GM23338 (cell line): Measurements from ENCODE around the gene GADL1. TPM values are rescaled to one million over a fixed set of nuclear protein-coding genes. Genes with fewer than 3 reads are reported as not detected.

ENCODE experiments used
- ATAC-seq: fragments of 200-7000 bp; cut with Tn5 transposase; 3 replicates; pipeline ENCODE4 v1.9.1; 2020
- DNase-seq: peaks from one replicate; pipeline ENCODE4 v3.0.0-alpha.2; 2015; ENCODE audit warnings: low spot score
- H2AFZ ChIP-seq: fragments of 200-600 bp; sonication (generic); 2 replicates; pipeline ENCODE4 v1.8.0; 2016; ENCODE audit warnings: antibody characterized with exemption, mild to moderate bottlenecking, moderate library complexity
- H3F3A ChIP-seq: fragments of 200-600 bp; sonication (generic); replicated peaks from 2 replicates; pipeline ENCODE4 v1.8.0; 2017; ENCODE audit warnings: antibody characterized with exemption, mixed run types, low read depth
- H3K27ac ChIP-seq: fragments of 200-600 bp; sonication (generic); 2 replicates; pipeline ENCODE4 v1.6.1; 2016; ENCODE audit warnings: low read depth
- H3K27me3 ChIP-seq: fragments of 200-600 bp; sonication (generic); 2 replicates; pipeline ENCODE4 v1.8.0; 2016; ENCODE audit warnings: mild to moderate bottlenecking, mixed run types, moderate library complexity; ENCODE audit not compliant: insufficient read depth
- H3K36me3 ChIP-seq: fragments of 200-600 bp; sonication (generic); 2 replicates; pipeline ENCODE4 v1.8.0; 2016; ENCODE audit warnings: mild to moderate bottlenecking; ENCODE audit not compliant: insufficient read depth
- H3K4me1 ChIP-seq: fragments of 200-600 bp; sonication (generic); 2 replicates; pipeline ENCODE4 v1.8.0; 2016; ENCODE audit warnings: mild to moderate bottlenecking, moderate library complexity; ENCODE audit not compliant: insufficient read depth
- H3K4me2 ChIP-seq: fragments of 200-600 bp; sonication (generic); 2 replicates; pipeline ENCODE4 v1.7.1; 2017; ENCODE audit warnings: mixed run types
- H3K4me3 ChIP-seq: fragments of 200-600 bp; sonication (generic); 2 replicates; pipeline ENCODE4 v1.6.1; 2016; ENCODE audit warnings: mixed run types
- H3K79me2 ChIP-seq: fragments of 200-600 bp; sonication (generic); replicated peaks from 2 replicates; pipeline ENCODE4 v1.8.0; 2017; ENCODE audit warnings: mild to moderate bottlenecking; ENCODE audit not compliant: insufficient read depth
- H3K9me2 ChIP-seq: fragments of 200-600 bp; sonication (generic); 2 replicates; pipeline ENCODE4 v1.8.0; 2017; ENCODE audit not compliant: insufficient read depth
- H4K20me1 ChIP-seq: fragments of 200-600 bp; sonication (generic); replicated peaks from 2 replicates; pipeline ENCODE4 v1.8.0; 2017; ENCODE audit warnings: mild to moderate bottlenecking; ENCODE audit not compliant: insufficient read depth
- H3K27ac Mint-ChIP-seq: 2 replicates; pipeline ENCODE4 v1.8.0; 2020; ENCODE audit warnings: inconsistent platforms, mild to moderate bottlenecking, moderate library complexity, mixed read lengths
- H3K27me3 Mint-ChIP-seq: 3 replicates; pipeline ENCODE4 v1.8.0; 2022; ENCODE audit warnings: low read depth, mild to moderate bottlenecking, moderate library complexity, mixed read lengths, inconsistent platforms; ENCODE audit not compliant: insufficient read depth, poor library complexity
- H3K36me3 Mint-ChIP-seq: 3 replicates; pipeline ENCODE4 v1.8.0; 2021; ENCODE audit warnings: low read depth, mild to moderate bottlenecking, inconsistent platforms, moderate library complexity, mixed read lengths
- H3K4me1 Mint-ChIP-seq: 3 replicates; pipeline ENCODE4 v1.8.0; 2020; ENCODE audit warnings: mild to moderate bottlenecking, inconsistent platforms, mixed read lengths
- H3K4me3 Mint-ChIP-seq: 3 replicates; pipeline ENCODE4 v1.8.0; 2021; ENCODE audit warnings: moderate library complexity, mild to moderate bottlenecking, inconsistent platforms, mixed read lengths
- H3K9me3 Mint-ChIP-seq: 3 replicates; pipeline ENCODE4 v1.8.0; 2020; ENCODE audit warnings: moderate library complexity, mild to moderate bottlenecking, inconsistent platforms, mixed read lengths
- CREB1 ChIP-seq: fragments of 250-450 bp; sonication (Bioruptor Pico); IDR thresholded peaks from 2 replicates; pipeline ENCODE4 v1.5.0; 2020; ENCODE audit warnings: low read depth, mild to moderate bottlenecking, moderate library complexity
- ETS1 ChIP-seq: IDR thresholded peaks from 2 replicates; pipeline ENCODE4 v1.6.1; 2016; ENCODE audit warnings: antibody characterized with exemption
- EZH2 ChIP-seq: fragments of 200-600 bp; sonication (generic); IDR thresholded peaks from one replicate; pipeline ENCODE4 v1.8.0; 2017; ENCODE audit warnings: antibody characterized with exemption, mild to moderate bottlenecking, low read depth; ENCODE audit not compliant: unreplicated experiment
- EZH2phosphoT487 ChIP-seq: fragments of 200-600 bp; sonication (generic); IDR thresholded peaks from one replicate; pipeline ENCODE4 v1.8.1; 2018; ENCODE audit warnings: antibody characterized with exemption; ENCODE audit not compliant: unreplicated experiment
- JUNB ChIP-seq: IDR thresholded peaks from one replicate; pipeline ENCODE4 v1.6.1; 2016; ENCODE audit warnings: antibody characterized with exemption; ENCODE audit not compliant: unreplicated experiment
- NANOG ChIP-seq: IDR thresholded peaks from 2 replicates; pipeline ENCODE4 v1.6.1; 2016; ENCODE audit warnings: antibody characterized with exemption, borderline replicate concordance
- POLR2AphosphoS5 ChIP-seq: IDR thresholded peaks from 2 replicates; pipeline ENCODE4 v1.6.1; 2016; ENCODE audit warnings: antibody characterized with exemption, low read depth
- REST ChIP-seq: IDR thresholded peaks from one replicate; pipeline ENCODE4 v1.6.1; 2018; ENCODE audit warnings: antibody characterized with exemption; ENCODE audit not compliant: unreplicated experiment
- STAT1 ChIP-seq: IDR thresholded peaks from one replicate; pipeline ENCODE4 v1.6.1; 2016; ENCODE audit warnings: antibody characterized with exemption; ENCODE audit not compliant: unreplicated experiment
- ZNF114 ChIP-seq: fragments of 250-450 bp; sonication (Bioruptor Pico); IDR thresholded peaks from 2 replicates; pipeline ENCODE4 v1.5.0; 2020; ENCODE audit warnings: mild to moderate bottlenecking, moderate library complexity
- ZNF331 ChIP-seq: fragments of 250-450 bp; sonication (Bioruptor Pico); IDR thresholded peaks from 2 replicates; pipeline ENCODE4 v1.5.0; 2020; ENCODE audit warnings: low read depth, mild to moderate bottlenecking, moderate library complexity
- polyA plus RNA-seq: library from polyadenylated mRNA; unstranded; fragments of >200 nt; fragmentation: Nextera tagmentation; extraction: Ambion mirVana; gene quantifications from 2 replicates; pipeline ENCODE4 v1.2.1, GENCODE V29; 2016
- total RNA-seq: library from RNA; depleted of rRNA; stranded (reverse); fragments of >200 nt; shearing (Covaris generic); gene quantifications from 2 replicates; pipeline ENCODE4 v1.2.3, GENCODE V29; 2014
- TF ChIP-seq, protein P1 (sequence below), 2 experiments: fragments of 200-600 bp in 1 of 2; sonication (generic) in 1 of 2; conservative IDR thresholded peaks; 2 replicates each; pipeline versions ENCODE4 v1.5.1 to v1.6.1; 2016 to 2017; ENCODE audit warnings: antibody characterized with exemption in 2 of 2, low read depth in 2 of 2, mild to moderate bottlenecking in 2 of 2, moderate library complexity in 1 of 2
- TF ChIP-seq, protein P2 (sequence below): fragments of 250-450 bp; sonication (Bioruptor Pico); IDR thresholded peaks from 2 replicates; pipeline ENCODE4 v1.5.0; 2020; ENCODE audit warnings: mild to moderate bottlenecking, moderate library complexity

GADL1 gene
- total and polyA plus RNA-seq, 2 experiments from 2014 or later = 0.35 to 0.50 TPM

DNA sequence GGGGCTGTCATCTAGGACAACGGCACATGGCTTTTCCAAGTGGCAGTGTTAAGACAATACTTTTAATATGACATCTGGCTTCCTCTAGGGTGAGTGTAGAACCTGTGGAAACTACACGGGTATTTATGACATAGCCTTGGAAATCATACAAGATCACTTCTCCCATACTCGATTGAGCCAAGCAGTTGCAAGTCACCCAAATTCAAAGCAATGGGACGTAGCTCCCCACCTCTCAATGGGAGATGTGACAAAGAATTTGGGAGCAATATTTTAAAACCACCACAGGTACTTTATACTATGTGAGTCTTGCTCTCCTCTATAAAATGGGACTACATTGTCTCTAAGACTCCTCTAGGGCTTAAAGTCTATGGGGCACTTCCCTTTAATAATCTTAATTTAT, 194.5 kb downstream of the GADL1 start:
- Histone ChIP-seq H2AFZ (no peak overlapping the region), H3K4me1 (peaks cover 27% of the 10 kb centered on the region), H3K4me3 (no peak overlapping the region), H3K27me3 (no peaks in the 10 kb centered on the region), H3K79me2 (no peaks in the 10 kb centered on the region), H3K36me3 (peaks cover 4% of the 10 kb centered on the region), H3K9me2 (peaks cover 12% of the 10 kb centered on the region; the same call in 1 of the 2 replicates), H3K27ac (no peak overlapping the region), H3K4me2 (no peak overlapping the region), H3F3A (0 out of 2 replicates have a peak, but pooled peaks cover 5% of the 10 kb centered on the region), H4K20me1 (no peaks in the 10 kb centered on the region)
- Mint-ChIP-seq H3K27me3 (no peaks in the 10 kb centered on the region), H3K4me3 (no peak overlapping the region), H3K27ac (no peak overlapping the region), H3K36me3 (peaks cover 43% of the 10 kb centered on the region), H3K4me1 (peaks cover 36% of the 10 kb centered on the region), H3K9me3 (peaks cover 33% of the 10 kb centered on the region)
- ATAC-seq (no peak), DNase-seq (no peak)
- TF ChIP-seq, protein P1, sequence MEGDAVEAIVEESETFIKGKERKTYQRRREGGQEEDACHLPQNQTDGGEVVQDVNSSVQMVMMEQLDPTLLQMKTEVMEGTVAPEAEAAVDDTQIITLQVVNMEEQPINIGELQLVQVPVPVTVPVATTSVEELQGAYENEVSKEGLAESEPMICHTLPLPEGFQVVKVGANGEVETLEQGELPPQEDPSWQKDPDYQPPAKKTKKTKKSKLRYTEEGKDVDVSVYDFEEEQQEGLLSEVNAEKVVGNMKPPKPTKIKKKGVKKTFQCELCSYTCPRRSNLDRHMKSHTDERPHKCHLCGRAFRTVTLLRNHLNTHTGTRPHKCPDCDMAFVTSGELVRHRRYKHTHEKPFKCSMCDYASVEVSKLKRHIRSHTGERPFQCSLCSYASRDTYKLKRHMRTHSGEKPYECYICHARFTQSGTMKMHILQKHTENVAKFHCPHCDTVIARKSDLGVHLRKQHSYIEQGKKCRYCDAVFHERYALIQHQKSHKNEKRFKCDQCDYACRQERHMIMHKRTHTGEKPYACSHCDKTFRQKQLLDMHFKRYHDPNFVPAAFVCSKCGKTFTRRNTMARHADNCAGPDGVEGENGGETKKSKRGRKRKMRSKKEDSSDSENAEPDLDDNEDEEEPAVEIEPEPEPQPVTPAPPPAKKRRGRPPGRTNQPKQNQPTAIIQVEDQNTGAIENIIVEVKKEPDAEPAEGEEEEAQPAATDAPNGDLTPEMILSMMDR (conservative IDR thresholded peaks at IDR 0.05; ENCODE audit: low read depth in 2 of 2) = no peak
- no peak for TF ChIP-seq ZNF114 (CRISPR knock-in tag)
- no peak for TF ChIP-seq EZH2
- no peak for TF ChIP-seq JUNB
- no peak for TF ChIP-seq EZH2phosphoT487
- TF ChIP-seq, protein P2, sequence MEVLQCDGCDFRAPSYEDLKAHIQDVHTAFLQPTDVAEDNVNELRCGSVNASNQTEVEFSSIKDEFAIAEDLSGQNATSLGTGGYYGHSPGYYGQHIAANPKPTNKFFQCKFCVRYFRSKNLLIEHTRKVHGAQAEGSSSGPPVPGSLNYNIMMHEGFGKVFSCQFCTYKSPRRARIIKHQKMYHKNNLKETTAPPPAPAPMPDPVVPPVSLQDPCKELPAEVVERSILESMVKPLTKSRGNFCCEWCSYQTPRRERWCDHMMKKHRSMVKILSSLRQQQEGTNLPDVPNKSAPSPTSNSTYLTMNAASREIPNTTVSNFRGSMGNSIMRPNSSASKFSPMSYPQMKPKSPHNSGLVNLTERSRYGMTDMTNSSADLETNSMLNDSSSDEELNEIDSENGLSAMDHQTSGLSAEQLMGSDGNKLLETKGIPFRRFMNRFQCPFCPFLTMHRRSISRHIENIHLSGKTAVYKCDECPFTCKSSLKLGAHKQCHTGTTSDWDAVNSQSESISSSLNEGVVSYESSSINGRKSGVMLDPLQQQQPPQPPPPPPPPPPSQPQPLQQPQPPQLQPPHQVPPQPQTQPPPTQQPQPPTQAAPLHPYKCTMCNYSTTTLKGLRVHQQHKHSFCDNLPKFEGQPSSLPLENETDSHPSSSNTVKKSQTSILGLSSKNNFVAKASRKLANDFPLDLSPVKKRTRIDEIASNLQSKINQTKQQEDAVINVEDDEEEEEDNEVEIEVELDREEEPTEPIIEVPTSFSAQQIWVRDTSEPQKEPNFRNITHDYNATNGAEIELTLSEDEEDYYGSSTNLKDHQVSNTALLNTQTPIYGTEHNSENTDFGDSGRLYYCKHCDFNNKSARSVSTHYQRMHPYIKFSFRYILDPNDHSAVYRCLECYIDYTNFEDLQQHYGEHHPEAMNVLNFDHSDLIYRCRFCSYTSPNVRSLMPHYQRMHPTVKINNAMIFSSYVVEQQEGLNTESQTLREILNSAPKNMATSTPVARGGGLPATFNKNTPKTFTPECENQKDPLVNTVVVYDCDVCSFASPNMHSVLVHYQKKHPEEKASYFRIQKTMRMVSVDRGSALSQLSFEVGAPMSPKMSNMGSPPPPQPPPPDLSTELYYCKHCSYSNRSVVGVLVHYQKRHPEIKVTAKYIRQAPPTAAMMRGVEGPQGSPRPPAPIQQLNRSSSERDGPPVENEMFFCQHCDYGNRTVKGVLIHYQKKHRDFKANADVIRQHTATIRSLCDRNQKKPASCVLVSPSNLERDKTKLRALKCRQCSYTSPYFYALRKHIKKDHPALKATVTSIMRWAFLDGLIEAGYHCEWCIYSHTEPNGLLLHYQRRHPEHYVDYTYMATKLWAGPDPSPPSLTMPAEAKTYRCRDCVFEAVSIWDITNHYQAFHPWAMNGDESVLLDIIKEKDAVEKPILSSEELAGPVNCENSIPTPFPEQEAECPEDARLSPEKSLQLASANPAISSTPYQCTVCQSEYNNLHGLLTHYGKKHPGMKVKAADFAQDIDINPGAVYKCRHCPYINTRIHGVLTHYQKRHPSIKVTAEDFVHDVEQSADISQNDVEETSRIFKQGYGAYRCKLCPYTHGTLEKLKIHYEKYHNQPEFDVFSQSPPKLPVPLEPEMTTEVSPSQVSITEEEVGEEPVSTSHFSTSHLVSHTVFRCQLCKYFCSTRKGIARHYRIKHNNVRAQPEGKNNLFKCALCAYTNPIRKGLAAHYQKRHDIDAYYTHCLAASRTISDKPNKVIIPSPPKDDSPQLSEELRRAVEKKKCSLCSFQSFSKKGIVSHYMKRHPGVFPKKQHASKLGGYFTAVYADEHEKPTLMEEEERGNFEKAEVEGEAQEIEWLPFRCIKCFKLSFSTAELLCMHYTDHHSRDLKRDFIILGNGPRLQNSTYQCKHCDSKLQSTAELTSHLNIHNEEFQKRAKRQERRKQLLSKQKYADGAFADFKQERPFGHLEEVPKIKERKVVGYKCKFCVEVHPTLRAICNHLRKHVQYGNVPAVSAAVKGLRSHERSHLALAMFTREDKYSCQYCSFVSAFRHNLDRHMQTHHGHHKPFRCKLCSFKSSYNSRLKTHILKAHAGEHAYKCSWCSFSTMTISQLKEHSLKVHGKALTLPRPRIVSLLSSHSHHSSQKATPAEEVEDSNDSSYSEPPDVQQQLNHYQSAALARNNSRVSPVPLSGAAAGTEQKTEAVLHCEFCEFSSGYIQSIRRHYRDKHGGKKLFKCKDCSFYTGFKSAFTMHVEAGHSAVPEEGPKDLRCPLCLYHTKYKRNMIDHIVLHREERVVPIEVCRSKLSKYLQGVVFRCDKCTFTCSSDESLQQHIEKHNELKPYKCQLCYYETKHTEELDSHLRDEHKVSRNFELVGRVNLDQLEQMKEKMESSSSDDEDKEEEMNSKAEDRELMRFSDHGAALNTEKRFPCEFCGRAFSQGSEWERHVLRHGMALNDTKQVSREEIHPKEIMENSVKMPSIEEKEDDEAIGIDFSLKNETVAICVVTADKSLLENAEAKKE (CRISPR knock-in tag) = no peak
- TF ChIP-seq NANOG = no peak
- no peak for TF ChIP-seq ZNF331 (CRISPR knock-in tag)
- TF ChIP-seq CREB1 (CRISPR knock-in tag) = no peak
- TF ChIP-seq STAT1 = no peak
- TF ChIP-seq REST = no peak
- TF ChIP-seq POLR2AphosphoS5 = no peak
- TF ChIP-seq ETS1 = no peak
